Posterior vena cava (tissue), 2 donors: ENCODE measurements around the gene SH3PXD2B. TPM values are rescaled to one million over a fixed set of nuclear protein-coding genes. Genes with fewer than 3 reads are reported as not detected.

Experiments
- DNase-seq: peaks from one replicate; pipeline ENCODE4 v3.0.0-alpha.2; 2020; ENCODE audit warnings: low spot score
- intact Hi-C, 2 donors: fragments of 100-400 bp; cut with DNase I; formaldehyde crosslinking; loops; one replicate each; pipeline versions ENCODE4 v1.14.1 to v1.14.2; 2022 to 2023
- total RNA-seq, 2 donors: library from RNA; stranded (reverse); fragmentation: NEBNext Ultra II Directional; extraction: Animal tissue kit (Norgen Biotek cat#: 25700); gene quantifications; one replicate each; pipeline ENCODE4 v1.2.1, GENCODE V29; 2021
- donor health status: DM: yes; HTN: yes; CAD: no.
- donor health status: DM: yes; HTN: yes; CAD: no.

SH3PXD2B gene
- total RNA-seq, 2 donors from 2014 or later, result 85.2 to 114 TPM

- intact Hi-C loops, result loop anchor here in 1 of 2 donors (5.0 kb wide), 1 partner anchor 1033 kb away; no protein-coding TSS in a partner anchor
- DNase-seq, result no peak
Observed at GRCh38 chr5:172444110-172444510, 10.2 kb downstream of the SH3PXD2B start.

GRCh38 chr5:172443441-172444109 lies 10.8 kb downstream of the SH3PXD2B start:
- DNase-seq, result peak; percentile 96
- intact Hi-C loops, result loop anchor here in 1 of 2 donors (5.0 kb wide), 1 partner anchor 1034 kb away; no protein-coding TSS in a partner anchor

- intact Hi-C loops, result loop anchor here in 1 of 2 donors (5.0 kb wide), 1 partner anchor 1035 kb away; no protein-coding TSS in a partner anchor
- DNase-seq, result no peak
Observed at GRCh38 chr5:172442592-172442991, 11.7 kb downstream of the SH3PXD2B start.

GRCh38 chr5:172441262-172441751 lies 13.0 kb downstream of the SH3PXD2B start:
- intact Hi-C loops, result loop anchor here in 1 of 2 donors (5.0 kb wide), 1 partner anchor 1036 kb away; no protein-coding TSS in a partner anchor
- DNase-seq, result peak; percentile 93

- intact Hi-C loops, result loop anchor here in 1 of 2 donors (5.0 kb wide), 1 partner anchor 1037 kb away; no protein-coding TSS in a partner anchor
Observed at GRCh38 chr5:172440486-172440885, 13.8 kb downstream of the SH3PXD2B start.

GRCh38 chr5:172439785-172440477 lies 14.4 kb downstream of the SH3PXD2B start:
- intact Hi-C loops, result loop anchor here in 1 of 2 donors (5.0 kb wide), 1 partner anchor 1037 kb away; no protein-coding TSS in a partner anchor
- peak; percentile 88 for DNase-seq

More at GRCh38 chr5:172440486-172440885, 13.8 kb downstream of the SH3PXD2B start:
- no peak for DNase-seq

- no peak for DNase-seq
- intact Hi-C loops, result no loop called here
Observed at GRCh38 chr5:172438319-172438668, 16.0 kb downstream of the SH3PXD2B start.

GRCh38 chr5:172437445-172438318 lies 16.6 kb downstream of the SH3PXD2B start:
- intact Hi-C loops, result no loop called here
- DNase-seq, result peak; percentile 93

- DNase-seq, result peak; percentile 60
- intact Hi-C loops, result no loop called here
Observed at GRCh38 chr5:172436879-172437369, 17.4 kb downstream of the SH3PXD2B start.

- DNase-seq, result peak; percentile 79
- intact Hi-C loops, result no loop called here
Observed at GRCh38 chr5:172436078-172436878, 18.0 kb downstream of the SH3PXD2B start.

GRCh38 chr5:172435362-172436077 lies 18.8 kb downstream of the SH3PXD2B start:
- DNase-seq, result peak; percentile 31
- intact Hi-C loops, result no loop called here

GRCh38 chr5:172434251-172434650 lies 20.1 kb downstream of the SH3PXD2B start:
- DNase-seq, result no peak

GRCh38 chr5:172433513-172433912 lies 20.8 kb downstream of the SH3PXD2B start:
- intact Hi-C loops, result no loop called here
- no peak for DNase-seq

More at GRCh38 chr5:172434251-172434650, 20.1 kb downstream of the SH3PXD2B start:
- intact Hi-C loops, result no loop called here

- intact Hi-C loops, result no loop called here
- no peak for DNase-seq
Observed at GRCh38 chr5:172433071-172433470, 21.3 kb downstream of the SH3PXD2B start.

- DNase-seq, result no peak
- intact Hi-C loops, result no loop called here
Observed at GRCh38 chr5:172430354-172430753, 24.0 kb downstream of the SH3PXD2B start.

- intact Hi-C loops, result no loop called here
- peak; percentile 80 for DNase-seq
Observed at GRCh38 chr5:172429201-172429940, 25.0 kb downstream of the SH3PXD2B start.
